HG03354 (cell line): ENCODE results near the gene UQCRC1.

ENCODE experiments used
- ATAC-seq: cut with Tn5 transposase; IDR thresholded peaks from one replicate; pipeline ENCODE4 v1.9.1; 2021; ENCODE audit warnings: mild to moderate bottlenecking; ENCODE audit not compliant: unreplicated experiment, poor library complexity, severe bottlenecking

Gene UQCRC1

DNA sequence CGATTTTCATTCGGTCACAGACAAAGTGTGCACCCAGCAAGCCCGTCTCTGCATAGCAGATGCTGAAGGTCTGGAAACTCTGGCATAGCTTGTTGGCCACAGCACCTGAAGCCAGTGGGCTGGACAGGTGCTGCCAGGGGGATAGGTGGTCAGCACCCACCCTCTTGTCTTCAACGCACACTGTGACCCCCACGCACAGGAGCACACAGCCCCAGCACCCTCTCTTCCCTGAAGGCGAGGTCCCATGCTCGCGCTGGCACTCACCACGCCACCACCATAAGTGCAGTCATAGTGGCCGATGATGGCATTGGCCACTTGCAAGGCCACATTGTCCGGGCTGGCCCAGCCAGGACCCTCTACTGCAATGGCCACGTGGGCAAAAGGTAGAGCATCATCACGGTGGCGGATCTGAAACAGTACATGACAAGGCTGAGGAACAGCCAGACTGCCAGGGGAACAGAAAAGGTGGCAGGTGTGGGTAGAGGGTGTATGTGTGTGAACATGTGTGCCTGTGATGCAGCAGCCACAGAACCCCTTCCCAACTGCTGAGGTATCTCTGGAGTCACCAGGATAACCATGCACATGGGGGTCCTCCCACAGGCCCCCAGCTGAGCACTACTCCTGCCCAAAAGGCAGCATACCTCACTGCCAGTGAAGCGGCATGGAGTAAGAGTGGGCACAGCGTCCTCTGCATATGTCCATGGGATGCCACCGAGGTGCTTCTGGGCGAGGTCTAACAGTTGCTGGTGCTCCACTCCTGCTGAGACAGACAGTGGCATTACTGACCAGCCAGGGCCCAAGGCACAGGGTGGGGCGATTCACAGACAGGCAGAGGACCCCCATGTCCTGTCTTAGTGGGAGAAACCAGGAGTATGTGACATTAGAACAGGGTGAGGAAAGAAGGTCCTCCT, 8.5 kb downstream of the UQCRC1 start:
- no peak for ATAC-seq

DNA sequence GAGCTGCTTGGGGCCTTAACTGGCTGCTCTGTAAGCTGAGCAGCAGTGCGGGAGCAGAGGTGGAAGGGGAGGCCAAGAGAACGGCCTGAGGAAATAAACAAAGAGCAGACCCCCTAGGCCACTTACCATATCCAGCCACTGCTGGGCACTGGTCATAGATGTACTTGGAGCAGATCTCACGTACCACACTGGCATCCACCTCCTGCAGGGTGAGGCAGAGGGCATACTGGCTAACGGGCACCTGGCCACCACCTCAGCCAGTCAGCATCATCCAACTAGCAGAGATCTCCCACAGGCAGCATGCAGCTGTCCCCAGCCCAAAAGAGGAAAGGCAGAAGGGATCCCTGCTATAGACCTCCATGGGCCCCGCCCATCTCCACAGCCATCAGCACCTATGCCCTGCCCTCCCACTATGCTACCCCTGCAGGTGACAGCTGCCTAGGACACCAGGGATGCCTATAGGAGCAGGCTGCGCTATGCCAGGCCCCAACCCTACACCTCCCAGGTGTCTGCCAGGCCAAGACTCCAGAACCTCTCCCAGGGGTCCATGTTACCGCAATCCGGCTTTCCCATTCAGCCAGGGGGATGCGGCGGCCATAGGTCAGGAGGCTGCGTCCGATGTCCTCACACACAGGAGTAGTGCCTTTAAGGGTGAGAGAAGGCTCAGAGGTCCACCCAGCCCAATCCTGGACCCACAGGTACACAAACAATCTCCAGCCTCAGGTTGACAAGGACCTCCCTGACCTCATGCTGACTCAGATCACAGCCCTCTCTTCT, 9.7 kb downstream of the UQCRC1 start:
- no peak for ATAC-seq

GRCh38 chr3:48599077-48599501, 10.4 kb downstream of the UQCRC1 start:
- no peak for ATAC-seq

DNA sequence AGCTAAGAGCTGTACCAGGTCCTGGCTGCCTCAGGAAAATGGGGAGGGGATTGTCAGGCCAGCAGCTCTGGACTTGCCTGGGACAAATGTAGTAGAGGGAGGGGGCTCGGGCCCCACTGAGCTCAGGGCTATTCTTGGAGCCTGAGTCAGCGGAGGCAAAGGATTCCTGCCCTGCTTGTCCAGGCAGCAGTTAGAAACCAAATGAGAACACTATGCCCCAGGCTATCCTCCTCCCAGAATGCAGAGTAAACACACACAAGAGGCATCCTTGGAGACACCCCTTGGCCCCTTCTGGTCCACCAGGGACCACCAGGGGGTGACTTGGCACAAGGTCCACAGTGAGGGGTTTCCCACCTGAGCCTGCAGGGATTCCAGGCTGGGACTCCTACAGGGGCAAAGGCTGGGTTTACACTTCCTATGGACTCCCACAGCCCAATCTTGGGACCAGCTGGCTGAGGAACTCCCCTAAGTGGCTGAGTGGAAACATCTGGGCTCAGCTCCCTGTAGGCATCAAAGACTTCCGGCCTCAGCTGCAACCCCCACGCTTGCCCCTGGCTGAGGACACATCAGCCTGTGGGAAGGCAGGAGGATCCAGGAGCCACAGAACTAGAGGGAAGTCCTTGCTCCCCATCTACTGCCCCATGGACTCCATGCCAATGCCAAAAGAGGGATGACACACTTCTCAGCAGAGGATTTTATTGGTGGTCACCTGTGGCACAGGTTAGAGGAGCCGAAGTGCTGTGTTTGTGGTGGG, 10.9 kb downstream of the UQCRC1 start:
- no peak for ATAC-seq

GRCh38 chr3:48597408-48597800, 12.0 kb downstream of the UQCRC1 start:
- ATAC-seq = no peak

DNA sequence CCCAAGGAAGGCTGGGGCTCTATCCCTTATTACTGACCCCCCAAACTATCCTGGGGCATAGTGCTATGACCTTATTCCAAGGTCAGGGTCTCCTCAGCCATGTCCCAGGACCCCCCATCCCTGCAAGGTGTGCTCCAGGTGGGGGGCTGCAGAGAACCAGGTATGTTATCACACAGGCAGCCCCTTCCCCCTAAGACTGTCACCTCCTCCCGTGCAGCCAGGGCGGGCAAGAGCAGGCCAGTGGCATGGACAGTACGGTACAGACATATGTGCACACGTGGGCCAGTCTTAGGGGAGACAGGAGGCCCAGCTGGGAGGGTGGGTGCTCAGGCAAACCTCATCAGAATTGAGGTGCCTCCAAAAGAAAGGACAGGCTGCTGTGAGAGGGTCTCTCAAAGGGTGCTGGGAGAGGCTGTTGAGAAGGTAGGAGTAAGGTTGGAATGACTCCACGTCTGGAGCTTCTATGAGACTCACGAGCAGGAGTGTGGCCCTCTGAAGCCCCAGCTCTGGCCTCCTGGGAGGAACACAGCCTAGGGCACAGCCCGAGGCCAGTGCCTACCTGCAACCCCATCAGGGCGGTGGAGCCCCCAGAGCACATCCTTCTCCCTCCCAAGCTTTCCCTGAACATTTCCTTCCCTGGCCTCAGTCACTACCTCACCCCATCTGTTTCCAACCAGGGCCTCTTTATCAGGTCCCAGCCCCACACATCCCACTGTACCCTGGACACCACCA, 12.6 kb downstream of the UQCRC1 start:
- ATAC-seq = no peak

DNA sequence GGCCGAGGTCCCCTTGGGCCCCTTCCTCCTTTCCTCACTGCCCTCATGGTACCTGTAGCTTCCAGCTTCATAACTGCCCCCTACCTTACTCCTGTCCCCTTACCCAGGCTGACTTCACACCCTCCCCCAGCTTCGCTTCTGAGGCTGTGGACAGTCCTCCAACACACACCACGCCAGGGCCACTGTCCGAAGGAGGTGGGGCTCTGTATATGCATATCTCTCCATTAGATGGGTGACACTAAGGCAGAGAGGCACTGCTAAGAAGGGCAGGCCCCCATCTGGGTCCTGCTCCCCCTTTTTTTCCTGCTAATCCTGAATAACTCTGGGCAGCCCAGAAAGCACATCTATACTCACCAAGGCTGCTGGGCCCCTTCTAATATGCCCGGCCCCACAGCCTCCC, 13.3 kb downstream of the UQCRC1 start:
- ATAC-seq = no peak

- ATAC-seq = no peak
Observed at GRCh38 chr3:48595526-48596121, 13.8 kb downstream of the UQCRC1 start.

DNA sequence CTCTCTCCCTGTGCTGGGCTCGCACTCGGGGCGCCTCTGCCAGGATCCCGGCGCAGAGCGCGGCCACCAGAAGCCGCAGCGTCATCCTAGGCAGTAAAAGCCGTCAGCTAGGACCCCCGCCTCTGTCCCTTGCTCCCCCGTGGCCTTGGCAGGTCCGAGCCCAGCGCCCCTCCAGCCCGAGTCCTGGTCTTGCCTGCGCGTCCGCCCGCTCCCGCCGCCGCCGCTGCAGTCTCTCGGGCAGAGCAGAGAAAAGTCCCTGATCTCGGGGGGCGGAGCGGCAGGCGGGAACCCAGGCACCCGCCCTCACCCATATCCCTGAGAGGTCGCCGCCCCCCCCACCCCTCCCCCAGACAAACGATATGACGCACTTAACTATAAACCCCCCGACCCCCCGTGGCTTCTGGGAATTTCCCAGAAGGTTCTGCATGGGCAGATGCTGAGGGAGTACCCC, 14.3 kb downstream of the UQCRC1 start, which contains the start of gene COL7A1:
Gene COL7A1 (minus strand): TSS at position 255 of the 451 bp plus-strand sequence. CDS start 170 bp downstream, at position 85.
- ATAC-seq = no peak

- ATAC-seq = no peak
Observed at GRCh38 chr3:48594417-48595049, 14.9 kb downstream of the UQCRC1 start.

- ATAC-seq = no peak
Observed at GRCh38 chr3:48593337-48593736, 16.1 kb downstream of the UQCRC1 start.

GRCh38 chr3:48592519-48593087, 16.8 kb downstream of the UQCRC1 start:
- ATAC-seq = no peak

DNA sequence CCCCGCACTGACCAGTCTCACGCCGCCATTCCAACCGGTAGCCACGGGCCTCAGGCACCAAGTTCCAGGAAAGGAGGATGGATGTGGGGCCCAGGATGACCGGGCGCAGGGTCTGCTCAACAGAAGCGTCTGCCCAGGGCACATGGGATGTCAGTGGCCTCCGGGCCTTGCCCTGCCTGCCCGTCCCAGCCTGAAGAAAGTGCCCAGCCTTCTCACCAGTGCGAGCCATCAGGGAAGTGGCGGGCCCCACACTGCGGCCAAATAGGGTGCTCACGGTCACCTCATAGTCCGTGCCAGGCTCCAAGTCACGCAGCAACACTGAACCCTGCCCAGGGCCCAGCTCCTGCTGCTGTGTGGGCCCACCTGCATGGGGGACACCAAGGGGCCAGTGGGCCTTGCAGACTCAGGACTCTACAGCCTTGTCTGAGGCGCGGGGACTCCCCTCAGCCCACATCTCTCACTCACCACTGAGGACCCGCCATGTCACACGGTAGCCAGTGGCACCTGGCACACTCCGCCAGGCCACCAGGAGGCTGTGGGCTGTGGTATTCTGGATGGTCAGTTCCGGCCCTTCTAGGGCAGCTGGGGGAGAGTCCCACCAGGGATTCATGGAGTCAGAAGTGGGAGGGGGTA, 17.4 kb downstream of the UQCRC1 start:
- ATAC-seq = no peak

GRCh38 chr3:48591436-48591835, 18.0 kb downstream of the UQCRC1 start:
- no peak for ATAC-seq

DNA sequence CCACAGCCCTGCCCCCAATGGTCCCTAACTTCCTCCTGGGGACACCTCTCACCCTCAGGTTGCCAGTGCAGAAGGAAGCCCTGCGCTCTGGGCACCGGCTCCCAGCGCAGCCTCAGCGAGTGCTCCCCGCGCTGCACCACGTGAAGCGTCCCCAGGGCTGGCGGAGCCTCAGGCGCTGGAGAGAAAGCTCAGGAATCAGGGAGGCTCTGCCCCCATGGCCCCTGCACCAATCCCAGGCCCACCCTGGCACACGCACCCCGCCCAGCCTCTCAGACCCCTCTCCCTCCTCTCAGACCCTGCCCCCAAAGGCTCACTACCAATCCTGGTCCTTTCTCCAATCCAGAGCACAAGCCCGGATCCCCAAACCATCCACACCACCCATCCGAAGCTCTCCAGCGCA, 21.2 kb downstream of the UQCRC1 start:
- ATAC-seq = no peak

DNA sequence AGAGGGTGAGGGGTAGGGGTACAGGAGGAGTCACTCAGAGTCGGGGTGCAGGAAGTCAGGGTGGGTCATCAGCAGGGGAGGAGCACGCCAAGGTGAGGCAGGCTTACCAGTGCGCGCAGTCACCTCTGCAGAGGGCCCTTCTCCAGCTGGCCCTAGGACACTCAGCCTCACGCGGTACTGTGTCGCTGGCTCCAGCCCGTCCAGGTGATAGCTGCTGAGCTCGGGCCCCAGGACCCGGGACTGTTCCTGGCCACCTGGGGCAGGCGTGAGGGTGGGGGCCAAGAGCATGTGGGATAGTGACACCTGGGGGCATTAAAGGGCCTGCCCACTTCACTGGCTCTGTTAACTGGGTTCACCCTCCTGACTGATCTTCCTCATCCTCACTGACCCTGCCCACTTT, 21.8 kb downstream of the UQCRC1 start:
- no peak for ATAC-seq

DNA sequence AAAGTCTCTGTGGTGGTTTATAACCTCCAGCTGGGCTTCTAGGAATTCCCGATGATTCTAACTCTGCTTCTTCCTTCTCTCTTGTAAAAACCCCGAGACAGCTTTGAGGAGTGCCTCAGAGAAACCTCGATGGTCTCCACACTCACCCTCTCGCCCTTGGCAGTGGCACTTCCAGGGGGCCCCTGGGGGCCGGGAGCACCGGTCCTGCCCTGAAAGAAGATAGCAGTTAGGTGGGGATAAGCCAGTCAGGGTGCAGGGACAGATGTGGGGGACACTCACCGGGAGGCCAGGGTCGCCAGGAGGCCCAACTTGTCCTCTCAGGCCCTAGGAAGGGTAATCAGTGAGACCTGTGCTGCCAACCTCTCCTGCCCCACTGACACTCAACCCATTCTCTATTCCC, 24.0 kb downstream of the UQCRC1 start:
- no peak for ATAC-seq

GRCh38 chr3:48584836-48585235, 24.6 kb downstream of the UQCRC1 start:
- ATAC-seq = no peak
